Muscle of arm (tissue), 12 donors: ENCODE measurements around the gene ZBTB18. TPM values are rescaled to one million over a fixed set of nuclear protein-coding genes. Genes with fewer than 3 reads are reported as not detected.

ENCODE experiments used
- DNase-seq: peaks from one replicate; pipeline ENCODE4 v3.0.0-alpha.2; 2013
- polyA plus RNA-seq, 12 donors: library from polyadenylated mRNA; unstranded; fragments of 120-200 nt; gene quantifications; one replicate each; pipeline ENCODE4 v1.2.1, GENCODE V29; 2013; ENCODE audit not compliant: insufficient read length in 12 of 12

ZBTB18 gene
- polyA plus RNA-seq, 12 donors: 31.7 to 378 (median 97.0) TPM

DNA sequence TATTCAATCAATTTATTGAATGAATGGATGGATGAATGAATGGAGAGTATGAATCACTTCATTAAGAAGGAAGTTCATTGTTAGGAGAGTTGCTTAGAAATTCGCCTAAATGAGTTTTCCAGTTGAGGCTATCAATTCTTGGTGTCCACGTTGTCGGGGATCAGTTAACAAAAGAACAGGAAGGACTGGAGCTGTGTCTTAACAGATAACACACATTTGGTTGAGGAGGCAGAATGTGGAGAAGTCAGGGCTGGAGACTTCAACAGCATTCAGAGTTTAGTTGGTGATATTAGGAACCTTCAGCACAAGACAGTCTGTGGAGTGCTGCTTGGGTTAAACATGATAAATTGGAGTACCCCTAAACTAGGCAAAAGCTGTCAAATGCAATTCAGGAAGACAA, 33.7 kb downstream of the ZBTB18 start:
- no peak for DNase-seq

DNA sequence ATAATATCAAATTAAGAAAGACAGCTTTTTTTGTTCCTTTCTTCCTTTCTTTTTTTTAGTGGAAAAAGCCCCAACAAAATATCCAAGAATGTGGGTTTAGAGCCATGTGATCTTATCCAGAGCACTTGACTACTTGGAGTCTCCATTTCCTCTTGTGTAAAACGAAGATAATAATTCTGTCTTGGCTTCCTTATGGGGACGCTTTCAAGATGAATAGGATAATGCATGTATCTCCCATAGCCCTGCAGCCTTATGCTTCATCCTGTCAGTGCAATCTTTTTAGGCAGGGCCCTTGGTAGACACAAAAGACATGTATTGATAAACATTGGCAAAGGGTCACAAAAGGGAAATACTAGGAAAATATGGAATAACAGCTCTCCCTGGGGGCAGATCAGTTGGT, 34.8 kb downstream of the ZBTB18 start:
- no peak for DNase-seq

DNA sequence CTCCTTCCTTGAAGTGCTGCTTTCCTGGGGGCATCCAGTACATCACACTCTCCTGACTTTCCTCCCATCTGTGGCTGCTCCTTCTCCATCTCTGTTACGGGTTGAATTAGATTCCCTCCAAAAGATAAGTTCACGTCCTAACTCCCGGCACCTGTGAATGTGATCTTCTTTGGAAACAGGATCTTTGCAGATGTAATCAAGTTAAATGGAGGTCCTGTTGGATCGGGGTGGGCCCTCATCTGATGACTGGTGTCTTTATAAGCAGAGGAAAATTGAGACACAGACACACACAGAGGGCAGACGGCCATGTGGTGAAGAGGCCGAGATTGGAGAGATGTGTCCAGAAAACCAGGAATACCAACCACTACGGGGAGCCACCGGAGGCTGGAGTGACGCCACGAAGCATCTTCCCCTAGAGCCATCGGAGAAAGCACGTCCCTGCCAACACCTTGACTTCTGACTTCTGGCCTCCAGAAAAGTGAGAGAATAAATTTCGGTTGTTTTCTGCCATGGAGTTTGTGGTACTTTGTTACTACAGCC, 36.0 kb downstream of the ZBTB18 start:
- DNase-seq: no peak

DNA sequence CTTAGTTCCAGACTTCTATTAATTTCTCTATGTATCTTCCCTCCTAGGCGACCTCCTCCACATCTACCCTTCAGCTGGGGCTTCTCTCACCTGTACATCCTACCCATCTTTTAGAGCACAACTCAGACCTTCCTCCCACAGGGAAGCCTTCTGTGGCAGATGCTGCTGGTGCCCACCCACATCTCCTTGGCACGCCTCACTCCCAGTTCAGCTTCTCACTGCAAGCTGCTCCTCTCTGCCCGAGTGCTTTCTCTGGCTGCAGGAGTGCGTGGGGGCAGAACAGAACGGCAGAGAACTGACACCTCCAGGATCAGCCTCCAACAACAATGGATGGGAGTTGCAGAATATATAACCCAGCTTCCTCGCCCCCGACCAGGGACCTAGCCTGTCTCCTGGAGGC, 36.5 kb downstream of the ZBTB18 start:
- DNase-seq: no peak

DNA sequence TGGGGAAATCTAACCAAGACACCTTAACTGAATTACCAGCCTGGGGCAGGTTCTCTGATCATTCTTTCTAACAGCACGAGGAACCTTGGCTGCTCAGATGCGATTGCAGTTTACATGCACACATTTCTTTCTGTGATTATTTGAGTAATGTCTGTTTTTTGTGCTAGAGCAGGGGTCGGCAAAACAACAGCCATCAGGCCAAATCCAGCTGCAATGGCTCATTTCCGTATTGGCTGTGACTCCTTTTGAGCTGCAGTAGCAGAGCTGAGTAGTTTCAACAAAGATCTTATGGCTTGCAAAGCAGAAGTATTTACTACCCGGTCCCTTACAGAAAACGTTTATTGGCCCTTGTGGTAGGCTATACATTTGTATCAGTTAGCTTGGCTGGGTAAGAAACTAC, 37.1 kb downstream of the ZBTB18 start:
- no peak for DNase-seq

DNA sequence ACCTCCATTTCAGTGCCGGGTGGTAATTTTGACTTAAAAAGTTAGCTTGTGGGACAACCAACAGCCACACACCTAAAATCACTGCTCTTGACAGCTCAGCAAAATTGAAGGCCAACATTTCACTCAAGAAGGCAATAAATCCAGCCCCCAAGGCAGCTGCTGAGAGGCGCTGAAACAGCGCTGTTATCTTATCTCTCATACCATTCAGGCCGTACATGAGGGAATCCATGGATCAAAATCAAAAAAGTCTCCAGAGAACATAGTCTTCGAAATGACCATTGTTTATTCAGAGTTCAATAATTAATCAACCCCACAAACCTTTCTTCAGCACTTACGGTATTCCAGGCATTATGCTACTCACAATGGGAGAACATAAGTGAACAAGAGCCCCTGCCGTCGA, 38.5 kb downstream of the ZBTB18 start:
- DNase-seq: no peak

DNA sequence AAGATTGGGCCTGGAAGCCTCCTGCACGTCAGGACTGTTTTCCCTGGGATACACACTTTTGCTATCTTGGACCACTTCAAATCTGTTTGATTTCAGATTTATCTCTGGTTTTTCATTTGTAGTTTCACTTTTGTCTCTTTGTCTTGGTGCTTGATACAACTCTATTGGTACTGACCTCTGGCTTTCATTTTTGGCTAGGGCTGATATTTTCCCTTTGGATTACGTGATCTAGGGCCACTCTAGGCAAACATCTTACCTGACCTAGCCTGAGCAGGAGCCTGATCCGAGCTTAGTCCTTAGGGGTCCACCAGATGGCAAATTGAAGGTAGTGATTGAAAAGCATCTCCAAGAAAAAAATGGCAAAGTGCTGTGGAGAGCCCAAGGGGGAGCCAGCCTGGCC, 39.6 kb downstream of the ZBTB18 start:
- DNase-seq: no peak

DNA sequence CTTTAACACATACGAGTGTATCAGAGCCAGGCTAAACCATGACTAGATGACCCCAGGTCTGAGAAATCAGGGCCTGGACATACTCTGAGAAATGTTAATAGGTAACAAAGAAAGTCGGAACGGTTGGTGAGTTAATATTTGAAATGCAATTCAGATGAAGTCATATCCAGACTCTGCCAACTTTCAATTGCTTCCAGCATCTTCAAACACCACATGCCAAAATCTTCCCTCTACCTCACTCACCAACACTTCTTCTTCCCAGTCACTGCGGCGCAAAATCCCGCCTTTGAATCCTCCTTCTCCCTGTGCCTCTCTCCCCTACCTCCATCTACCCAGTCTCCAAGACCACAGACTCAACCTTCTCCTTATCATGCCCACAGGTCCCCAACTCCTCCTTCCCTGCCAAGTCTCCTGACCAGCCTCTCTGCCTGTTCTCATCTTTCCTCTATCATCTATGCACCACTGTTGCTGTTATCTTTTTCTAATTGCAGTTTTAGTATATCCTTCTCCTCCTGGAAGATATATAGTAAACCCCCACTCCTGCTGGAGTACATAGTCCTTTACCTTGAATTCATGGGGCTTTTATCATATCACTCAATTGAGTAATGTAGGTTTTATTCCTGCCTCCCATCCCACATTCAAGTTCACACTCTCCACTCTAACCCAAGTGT, 41.3 kb downstream of the ZBTB18 start:
- DNase-seq: no peak

DNA sequence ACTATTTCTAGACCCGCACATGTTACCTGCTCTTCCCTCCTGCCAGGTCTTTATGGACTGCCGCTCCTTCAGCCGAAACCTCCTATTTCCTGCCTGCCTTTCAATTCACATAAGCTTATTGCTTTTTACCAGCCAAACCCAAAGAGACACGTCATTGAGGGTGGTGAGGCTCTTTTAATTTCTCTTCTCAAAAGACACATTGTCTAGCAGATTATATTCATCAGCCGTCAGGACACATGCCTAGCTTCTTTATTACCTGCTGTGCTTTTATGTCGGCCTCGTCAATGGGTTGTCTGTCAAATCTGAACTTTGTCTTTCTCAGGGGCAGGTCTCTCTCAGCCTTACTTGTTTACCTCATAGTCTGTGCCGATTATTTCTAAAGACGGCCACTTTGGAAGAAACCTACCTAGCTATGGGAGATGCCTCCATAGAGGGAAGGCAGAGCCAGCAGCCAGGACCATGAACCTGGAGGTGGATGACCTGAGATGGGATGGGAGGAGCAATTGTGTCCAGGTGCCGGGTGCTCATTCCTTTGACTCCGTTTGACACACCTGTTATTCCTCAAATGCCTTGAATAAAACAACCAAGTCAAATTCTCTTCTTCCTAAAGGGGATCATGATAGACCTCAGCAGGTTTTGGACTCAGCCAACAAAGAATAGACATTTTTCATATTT, 42.0 kb downstream of the ZBTB18 start:
- DNase-seq: no peak

DNA sequence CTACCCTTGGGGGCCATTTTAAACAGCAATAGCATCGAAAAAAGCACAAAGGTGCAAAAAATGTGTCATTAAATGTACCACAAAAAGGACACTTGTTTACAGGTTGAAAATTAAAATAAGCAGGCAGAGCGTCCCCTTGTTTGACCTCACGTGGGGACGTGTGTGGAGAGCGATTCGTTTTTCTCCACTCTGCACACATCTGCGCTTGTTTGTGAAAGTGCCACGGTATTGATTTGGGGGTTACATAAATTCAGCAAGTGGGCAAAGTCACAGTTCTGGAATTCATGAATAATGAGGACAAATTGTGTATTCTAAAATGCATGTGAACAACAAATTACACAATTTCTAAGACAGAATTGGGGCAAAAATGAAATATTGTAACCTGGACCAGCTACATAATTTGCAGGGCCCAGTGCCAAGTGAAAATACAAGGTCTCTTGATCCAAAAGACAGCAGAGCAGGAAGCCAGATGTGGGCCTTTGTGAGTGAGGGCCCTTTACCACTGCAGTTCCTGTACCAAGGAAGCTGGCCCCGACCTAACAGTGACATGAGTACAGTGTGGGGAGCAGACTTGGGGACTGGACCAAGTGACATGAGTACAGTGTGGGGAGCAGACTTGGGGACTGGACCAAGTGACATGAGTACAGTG, 43.9 kb downstream of the ZBTB18 start:
- no peak for DNase-seq

DNA sequence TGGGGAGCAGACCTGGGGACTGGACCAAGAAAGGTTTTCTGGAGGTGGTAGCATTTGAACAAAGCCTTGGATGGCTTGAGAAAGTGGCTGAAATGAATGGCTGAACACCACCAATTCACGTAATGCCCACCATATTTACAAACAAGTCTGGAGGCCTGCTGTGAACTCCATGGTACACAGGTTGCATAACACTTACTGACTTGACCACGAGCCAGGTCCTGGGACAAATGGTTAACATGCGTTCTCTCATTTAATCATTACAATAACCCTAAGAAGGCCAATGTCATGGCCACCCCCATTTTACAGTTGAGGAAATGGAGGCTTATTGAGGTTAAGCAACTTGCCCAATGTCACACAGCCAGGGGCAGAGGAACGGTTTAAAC, 44.4 kb downstream of the ZBTB18 start:
- DNase-seq: no peak

DNA sequence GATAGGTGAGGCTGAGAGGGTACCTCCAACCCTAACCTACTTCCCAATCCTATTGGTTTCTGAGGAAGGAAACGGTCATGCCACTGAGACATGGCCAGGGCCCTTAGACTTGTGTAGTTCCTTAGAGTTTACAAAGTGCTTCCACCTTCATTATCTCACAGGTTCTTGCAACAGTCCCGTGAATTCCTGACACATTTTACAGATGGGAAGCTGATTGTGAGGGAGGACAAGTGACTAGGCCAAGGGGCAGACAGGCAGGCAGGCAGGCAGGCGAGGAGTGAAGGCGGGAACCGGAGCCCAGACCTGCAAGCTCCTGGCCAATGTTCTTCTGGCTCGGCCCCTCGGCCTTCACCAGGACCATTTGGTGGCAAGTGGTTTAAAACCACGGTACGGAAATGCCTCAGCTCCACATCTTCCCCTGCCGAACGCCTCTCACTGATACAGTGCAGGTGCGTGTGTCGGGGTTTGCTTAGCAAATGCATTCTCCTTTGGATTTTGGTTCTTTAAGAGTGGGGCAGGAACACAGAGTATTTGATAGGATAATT, 45.1 kb downstream of the ZBTB18 start:
- DNase-seq: no peak

DNA sequence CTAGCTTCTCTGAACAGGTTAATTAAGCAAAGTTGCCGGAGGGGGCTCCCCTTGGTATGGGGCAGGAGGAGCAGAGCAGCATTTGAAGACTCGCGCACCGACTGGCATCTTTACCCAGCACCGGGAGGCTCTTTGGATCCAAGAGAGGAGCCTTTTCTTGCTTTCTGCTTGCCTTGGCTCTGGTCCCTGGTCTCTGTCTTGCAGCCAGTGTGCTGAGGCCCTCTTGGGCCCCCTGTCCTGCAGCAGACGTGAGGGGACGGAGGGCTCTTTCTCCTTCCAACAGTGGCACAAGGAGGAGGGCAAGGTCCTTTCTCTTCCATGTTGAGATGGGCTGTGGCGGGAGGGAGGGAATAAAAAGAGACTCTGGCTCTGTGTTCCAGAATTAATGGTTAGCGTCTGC, 45.6 kb downstream of the ZBTB18 start:
- no peak for DNase-seq

DNA sequence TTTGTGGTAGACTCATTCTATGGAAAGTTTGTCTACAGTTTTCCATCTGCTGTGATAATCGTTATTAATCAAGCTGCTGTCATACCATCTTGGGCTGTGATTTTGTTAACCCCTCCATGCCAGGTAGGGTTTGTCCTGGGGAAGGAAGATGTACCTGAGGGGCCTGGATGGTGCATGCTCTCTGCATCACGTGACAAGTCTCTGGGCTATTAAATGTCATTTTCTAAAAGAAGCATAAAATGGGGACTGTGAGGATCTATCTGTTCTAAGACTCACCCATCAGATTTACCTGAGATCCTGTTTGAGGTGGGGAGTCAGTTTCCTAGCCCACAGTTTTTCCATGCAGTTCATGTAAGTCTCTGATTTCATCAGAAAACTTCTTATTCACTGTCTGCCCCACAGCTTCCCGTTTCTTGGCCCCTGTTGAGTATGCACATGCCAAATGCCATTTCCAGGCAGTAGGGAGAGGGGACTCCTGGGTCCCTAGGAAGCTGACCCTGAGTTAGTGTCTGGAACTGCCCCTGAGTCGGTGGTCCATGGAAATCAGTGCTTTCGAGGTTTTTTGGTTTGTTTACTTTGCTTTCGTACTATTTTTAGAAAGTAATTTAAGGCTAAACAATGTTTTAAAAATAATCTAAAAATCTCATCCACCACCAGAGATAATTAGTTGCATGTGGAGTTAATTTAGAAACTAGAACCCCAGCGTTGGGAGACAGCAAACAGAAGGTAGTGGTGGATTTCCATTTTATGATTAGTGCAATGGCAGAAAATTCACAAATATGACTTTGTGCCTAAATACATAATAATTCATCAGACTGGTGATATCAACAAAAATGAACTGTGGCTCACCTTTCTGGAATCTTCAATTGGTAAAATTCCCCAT, 46.7 kb downstream of the ZBTB18 start:
- DNase-seq: no peak

DNA sequence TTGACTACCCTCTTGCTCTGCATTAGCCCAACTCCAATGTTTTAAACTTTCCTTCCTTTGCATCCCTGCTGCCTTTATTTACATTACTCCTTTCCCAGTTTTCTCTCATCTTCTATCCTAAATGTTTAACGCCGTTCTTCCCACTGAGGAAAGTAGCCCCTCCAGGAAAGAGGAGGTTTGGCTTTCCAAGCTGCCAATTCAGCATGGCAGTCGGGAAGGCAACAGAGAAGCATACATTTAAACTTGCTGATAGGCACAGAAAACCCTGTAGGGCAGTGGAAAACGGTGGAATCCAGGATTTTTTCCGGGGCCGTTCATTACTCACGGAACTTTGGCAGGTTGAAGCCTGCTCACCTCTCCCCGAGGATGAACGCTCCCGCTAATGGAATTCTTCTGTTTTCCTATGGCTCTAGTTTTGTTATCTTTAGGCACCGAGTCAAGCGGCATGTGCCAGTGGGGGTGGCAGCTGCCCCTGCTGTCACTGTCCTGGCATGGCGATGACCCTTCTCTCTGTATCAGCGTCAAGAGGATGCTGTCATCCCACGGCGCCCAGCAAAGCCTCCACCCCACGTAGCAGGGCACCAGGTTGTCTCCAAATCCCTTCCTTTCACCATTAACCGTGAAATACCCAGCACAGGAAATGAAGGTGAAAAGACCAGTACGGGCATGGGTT, 48.3 kb downstream of the ZBTB18 start:
- DNase-seq: no peak

DNA sequence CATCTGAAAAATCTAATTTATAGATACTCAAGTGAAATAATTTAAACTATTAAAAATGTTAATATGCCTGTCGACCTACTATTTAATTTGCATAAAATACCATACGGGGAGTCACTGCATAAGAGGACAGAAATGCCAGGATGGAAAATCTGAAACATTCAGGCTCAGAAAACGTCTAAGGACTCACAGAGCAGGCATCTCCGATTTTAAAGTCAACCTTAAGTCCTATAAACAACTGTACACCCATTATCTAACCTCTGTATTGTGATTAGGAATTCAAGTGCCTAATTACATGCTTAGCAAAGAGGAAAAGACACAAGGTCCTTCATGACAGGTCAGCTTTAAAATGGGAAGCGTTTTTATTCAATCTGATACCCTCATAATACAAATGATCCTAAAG, 49.2 kb downstream of the ZBTB18 start:
- no peak for DNase-seq

DNA sequence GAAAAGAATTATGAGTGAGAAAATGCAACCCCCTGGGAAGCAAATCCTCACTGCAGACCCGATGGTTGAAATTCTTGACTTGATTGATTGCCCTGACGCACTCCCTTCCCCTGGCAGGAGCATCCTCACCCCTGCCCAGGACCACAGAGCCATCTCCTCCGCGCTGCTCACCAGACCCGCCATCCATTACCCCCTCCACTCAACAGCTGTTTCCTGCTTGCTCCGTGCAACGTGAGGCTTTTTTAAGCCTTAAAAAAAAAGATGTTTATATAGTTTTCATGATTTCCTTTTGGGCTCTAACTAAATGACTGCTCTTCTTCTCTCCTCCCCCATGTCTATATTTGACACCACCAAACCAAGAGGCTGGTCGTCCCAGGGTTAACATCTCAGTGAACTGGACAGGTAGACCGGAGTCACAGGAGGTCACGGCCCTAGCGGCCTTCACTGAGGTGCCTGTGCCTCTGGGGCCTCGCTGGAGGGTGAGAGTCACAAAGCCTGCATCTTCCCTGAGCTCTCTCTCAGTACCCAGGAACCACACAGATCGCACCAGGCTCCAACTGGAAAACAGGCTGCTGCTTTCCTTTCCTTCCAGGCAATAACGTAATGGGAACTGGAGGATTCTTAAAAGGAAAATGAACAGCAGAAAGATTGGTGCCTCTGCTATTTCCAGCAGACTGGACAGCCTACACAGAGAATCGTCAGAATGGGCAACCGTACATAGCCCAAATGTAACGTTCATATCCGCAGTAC, 49.8 kb downstream of the ZBTB18 start:
- peak; percentile 7 for DNase-seq

DNA sequence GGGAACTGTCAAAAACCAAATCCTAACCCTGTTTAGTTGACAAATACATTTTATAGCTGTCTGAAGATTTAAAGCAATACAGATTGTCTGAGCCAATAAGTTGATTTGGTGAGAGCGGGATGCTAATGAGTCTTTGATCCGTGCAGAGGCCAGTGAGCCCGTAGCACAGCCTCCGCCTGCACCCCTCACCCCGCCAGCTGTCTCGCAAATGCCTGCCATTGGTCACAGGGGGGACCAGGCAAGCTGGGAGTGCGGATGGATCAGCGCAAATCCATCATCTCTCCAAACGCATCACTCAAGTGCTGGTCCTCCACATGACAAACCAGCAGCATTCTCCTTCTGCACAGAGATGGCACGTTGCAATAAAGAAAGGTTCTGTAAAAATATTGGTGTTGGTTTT, 51.0 kb downstream of the ZBTB18 start:
- DNase-seq: no peak

DNA sequence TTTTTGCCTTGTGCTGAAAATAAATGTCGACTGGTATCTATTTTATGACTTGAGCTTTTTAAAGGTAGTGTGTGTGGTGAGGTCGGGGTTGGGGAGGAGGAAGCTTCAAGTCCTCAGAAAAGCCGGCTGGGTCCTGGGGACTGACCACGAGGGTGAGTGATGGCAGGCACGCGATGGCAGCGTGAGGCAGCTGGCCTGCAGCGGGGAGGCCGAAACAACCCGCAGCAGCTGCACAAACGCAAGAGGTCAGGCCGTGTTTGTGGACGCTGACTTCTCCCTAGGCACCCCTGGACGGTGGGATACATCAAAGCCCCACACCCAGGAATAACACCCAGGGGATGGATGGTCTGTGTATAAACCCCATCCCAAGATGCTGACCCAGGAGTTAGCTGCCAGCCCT, 51.4 kb downstream of the ZBTB18 start:
- no peak for DNase-seq

DNA sequence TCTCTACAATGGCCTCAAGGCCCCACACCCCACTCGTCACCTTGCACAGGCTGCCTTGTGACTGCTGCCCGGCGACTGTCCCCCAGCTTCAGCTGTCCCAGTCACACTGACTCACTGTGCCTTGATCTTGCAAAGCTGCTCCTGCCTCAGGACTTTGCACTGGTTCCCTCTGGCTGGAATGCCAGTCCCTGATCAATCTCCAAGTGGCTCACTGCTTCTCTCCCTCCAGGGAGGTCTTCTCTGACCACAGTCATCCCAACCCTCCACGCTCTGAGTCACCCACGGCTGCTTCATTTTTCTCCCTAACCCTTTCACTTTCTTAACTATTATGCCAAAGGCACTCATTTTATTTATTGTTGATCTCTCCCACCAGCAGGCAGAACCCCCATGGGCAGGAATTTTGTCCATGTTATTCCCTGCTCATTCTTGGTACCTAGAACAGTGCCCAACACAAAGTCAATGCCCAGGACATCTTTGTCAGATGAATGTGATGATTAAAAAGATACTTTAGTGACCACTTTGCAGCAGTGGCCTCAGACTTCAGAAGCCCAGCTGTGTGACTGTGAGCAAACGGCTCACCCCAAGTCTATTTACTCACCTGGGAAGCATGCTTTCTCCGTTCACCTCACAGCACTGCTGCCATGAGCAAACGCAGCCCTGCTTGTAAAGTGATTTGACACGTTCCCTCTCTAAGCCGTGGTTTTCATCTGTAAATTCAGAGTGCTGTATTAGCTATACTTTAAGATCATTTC, 53.4 kb downstream of the ZBTB18 start:
- no peak for DNase-seq
